HG02610 (cell line): ENCODE data around the gene AHRR.
"Not testable (repeated sequence)": the region's sequence is repeated elsewhere in the genome, so short reads cannot be mapped to it uniquely, and the experiment has no call there.

Experiments
- ATAC-seq: cut with Tn5 transposase; IDR thresholded peaks from one replicate; pipeline ENCODE4 v1.9.1; 2021; ENCODE audit warnings: mild to moderate bottlenecking, moderate library complexity; ENCODE audit not compliant: unreplicated experiment

The AHRR gene

DNA sequence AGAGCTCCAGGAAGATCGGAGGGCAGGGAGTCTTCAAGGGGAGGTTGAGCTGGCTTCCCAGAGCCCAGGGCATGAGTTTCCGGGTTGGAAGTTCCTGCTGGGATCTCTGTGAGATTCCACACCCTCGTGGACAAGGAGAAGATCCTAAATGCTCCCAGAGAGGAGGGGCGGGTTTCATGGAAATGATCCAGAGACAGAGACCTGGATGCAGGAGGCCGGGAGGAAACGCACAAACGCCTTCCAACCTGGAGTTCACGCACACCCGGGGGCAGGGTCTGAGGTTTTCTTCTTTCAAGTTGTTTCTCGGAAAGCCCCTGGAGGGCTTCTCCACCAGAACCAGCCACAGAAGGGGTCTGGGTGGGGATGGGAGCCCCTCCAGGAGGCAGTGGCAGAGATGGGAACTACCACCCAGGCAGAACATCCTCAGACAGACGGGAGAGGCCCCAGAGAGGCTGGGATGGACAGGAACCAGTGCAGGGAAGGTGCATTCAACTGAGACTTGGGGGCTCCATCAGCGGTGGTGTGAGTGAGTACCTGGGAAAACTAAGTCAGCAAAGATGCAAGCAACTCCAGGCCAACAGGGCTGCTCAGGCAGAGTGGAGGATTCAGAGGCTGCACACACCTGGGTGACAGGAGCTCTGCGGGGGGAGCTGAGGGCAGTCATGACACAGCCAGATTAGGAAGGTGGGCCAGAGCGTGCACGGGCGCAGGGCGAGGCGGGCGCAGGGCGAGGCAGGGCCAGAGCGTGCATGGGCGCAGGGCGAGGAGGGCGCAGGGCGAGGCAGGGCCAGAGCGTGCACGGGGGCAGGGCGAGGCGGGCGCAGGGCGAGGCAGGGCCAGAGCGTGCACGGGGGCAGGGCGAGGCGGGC, 69.3 kb downstream of the AHRR start:
- no peak for ATAC-seq

DNA sequence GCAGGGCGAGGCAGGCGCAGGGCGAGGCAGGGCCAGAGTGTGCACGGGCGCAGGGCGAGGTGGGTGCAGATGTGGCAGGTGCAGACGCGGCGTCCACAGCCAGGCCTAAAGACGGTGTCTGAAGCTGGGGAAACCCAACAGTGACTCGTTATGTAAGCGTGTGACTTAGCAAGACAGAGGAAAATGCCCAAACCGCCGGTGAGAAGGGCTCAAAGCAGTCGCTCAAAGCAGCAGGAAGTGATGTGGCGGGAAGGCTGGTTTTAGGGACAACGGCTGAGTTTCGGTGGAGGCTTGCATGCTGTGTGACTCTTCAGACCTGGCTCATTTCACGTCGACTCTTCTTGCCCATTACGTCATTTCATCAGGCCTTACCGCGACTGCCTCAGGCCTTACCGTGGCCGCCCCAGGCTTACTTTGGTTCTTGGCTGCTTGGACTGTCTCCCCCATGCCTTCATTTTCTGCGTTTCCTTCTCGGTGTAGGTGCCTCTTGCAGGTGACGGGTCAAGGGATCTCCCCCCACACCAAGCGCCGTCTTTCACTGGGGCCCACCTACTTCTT, 71.0 kb downstream of the AHRR start:
- peak; percentile 94 for ATAC-seq

DNA sequence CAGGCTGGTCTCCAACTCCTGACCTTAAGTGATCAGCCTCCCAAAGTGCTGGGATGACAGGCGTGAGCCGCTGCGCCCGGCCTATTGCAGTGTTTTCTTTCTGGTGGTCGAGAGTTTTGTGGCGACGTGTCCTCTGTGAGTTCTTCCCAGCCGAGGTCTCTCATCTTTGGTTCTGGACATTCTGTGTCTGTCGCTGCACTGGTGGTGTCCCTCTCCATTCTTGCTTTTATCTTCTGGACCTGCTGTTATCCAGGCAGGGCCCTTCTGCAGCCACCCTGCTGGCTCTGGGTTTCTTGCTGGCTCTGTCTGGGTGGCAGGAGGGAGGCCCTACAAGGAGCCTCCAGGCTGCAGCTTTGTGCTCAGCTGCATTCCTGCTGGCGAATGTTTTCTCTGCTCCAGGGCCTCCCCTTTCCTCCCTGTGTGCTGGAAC, 72.3 kb downstream of the AHRR start:
- no peak for ATAC-seq

DNA sequence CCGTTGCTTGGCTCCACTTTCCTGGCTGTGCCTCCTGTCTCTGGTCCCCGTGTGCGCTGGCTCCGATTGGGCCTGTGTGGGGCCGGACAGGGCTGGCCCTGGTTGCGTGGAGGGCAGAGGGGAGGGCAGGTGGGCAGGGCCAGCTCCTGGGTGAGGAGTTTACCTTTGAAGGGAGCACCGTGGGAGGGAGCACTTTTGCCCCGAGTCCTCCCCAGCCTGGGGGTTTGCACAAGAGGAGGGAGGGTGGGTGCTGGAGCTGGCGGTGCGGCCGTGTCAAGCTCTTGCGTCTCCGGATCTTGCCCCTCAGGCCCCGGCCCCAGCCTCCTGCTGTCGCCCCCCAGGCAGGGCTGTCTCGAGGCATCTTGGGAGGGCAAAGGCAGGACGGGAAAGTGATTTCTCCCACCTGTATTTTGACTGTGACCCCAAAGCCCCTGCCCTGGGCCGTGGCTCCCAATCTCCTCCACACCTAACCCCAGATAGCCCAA, 73.2 kb downstream of the AHRR start:
- no peak for ATAC-seq

DNA sequence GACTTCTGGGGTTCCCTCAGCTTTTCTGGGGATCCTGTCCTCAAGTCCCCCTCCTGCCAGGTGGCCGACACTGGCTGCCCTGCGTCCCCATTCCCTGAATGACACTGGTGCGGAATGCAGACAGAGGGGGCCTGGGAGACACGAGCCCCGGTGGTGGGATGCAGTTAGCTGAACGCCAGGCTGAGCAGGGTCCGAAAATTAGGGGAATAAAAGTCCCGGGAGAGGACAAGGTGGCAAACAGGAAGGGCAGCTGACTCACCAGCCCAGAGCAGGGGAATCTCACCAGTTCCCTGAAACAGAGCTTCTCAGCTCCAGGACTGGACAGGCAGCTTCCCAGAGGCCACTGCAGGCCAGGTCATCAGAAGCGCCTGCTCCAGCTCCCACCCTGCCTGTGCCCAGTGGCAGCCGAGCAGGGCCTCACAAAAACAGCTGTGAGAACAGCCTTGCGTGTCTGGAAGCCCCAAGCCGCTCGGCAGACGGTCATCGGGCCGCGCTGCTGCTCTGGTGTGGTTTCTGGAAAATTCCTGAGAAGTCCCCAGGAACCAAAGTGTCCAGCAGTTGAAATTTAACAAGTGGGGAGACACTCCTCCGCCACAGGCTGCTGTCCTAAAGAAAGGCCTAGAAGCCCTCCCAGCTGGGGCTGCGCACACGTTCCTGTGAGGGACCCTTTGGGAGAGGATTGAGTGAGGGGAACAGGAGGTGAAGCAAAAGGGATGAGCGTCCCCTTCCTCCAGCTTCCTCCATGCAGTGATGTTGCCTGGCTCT, 73.8 kb downstream of the AHRR start:
- ATAC-seq: no peak

DNA sequence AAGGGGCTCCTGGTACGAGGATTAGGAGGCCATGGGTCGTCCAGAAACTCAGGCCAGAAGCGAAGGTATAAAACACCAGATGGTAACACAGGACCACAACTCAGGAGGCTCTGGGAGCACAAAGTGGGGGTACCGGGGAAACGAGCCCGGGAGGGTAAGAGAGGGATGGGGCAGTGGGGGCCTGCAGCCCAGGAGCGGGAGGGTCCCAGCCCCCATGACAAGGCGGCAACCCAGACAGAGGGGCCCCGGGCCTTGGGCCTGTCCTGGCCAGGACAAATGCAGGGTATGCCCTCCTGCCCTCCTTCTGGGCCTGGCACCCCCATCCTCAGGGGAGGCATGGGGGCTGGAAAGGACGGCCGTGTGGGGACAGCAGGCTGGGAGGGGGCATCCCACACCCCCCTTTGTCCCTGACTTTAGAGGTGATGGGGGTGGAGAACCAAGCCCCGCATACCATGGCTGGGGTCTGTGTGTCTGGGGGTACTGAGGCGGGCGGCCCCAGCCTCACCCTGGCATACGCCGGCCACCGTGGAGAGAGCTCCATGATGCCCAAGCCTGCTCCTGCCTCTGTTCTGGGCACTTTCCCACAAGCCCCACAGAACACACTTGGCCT, 74.5 kb downstream of the AHRR start:
- ATAC-seq: no peak

DNA sequence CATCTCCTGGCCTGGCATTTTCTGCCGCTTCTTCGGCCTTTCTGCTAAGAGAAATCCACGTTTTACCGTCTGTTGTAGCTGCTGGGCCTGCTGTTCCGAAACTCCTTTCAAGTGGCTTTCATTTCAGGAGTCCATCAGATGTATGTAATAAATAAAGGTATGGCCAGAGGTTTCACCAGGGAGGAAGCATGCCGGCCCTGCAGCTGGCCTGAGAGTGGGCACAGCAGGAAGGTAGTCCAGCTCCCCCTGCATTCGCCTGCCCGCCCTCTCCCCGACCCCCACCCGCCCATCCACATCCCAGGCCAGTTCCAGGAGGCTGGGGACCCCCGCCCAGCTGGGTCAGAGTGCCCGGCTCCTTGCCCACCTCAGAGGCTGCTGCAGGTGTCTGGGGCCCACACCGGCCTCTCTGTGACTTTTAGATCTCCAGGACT, 75.0 kb downstream of the AHRR start:
- no peak for ATAC-seq

DNA sequence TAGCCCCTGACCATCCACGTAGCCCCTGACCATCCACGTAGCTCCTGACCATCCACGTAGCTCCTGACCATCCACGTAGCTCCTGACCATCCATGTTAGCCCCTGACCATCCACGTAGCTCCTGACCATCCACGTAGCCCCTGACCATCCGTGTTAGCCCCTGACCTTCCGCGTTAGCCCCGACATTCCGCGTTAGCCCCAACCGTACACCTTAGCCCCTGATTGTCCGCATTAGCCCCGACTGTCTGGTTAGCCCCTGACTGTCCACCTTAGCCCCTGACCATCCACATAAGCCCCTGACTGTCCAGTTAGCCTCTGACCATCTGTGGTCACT, 76.6 kb downstream of the AHRR start:
- ATAC-seq: not testable (repeated sequence)

DNA sequence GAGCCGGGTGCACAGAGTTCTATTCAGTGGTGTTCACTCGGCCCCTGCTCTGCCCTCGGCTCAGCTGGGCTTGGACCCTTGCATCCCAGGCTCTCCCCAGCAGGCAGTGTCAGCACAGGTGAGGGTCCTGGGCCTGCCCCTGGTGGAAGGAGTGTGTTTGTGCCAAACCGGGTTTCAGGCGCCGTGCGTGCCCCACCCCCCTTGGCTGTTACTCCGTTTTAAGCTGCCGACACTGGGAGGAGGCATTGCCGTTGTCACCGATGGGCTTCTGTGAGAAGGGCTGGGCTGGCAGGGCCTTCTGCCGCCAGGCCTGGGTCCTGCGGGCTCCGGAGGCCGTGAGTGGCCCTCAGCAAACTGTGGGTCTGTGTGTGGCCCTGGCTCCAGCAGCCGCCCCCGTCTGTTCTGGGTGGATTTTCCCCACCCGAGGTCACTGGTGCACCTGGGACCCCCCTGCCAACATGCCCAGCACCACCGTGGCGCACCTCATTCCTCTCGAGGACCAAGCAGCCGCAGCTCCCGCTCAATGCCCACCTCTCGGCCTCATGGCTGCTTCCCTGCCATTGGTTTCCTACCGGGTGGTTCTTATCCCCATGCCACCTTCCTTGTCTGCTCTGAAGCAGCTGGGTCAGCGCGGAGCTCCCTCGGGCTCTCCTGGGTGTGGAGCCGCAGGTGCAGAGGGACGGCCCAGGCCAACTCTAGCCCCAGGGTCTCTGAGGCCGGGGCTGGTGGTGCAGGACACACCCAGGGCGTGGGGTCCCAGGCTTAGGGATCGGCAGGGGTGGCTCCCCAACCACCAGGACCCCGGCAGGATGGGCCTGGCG, 77.2 kb downstream of the AHRR start:
- no peak for ATAC-seq

DNA sequence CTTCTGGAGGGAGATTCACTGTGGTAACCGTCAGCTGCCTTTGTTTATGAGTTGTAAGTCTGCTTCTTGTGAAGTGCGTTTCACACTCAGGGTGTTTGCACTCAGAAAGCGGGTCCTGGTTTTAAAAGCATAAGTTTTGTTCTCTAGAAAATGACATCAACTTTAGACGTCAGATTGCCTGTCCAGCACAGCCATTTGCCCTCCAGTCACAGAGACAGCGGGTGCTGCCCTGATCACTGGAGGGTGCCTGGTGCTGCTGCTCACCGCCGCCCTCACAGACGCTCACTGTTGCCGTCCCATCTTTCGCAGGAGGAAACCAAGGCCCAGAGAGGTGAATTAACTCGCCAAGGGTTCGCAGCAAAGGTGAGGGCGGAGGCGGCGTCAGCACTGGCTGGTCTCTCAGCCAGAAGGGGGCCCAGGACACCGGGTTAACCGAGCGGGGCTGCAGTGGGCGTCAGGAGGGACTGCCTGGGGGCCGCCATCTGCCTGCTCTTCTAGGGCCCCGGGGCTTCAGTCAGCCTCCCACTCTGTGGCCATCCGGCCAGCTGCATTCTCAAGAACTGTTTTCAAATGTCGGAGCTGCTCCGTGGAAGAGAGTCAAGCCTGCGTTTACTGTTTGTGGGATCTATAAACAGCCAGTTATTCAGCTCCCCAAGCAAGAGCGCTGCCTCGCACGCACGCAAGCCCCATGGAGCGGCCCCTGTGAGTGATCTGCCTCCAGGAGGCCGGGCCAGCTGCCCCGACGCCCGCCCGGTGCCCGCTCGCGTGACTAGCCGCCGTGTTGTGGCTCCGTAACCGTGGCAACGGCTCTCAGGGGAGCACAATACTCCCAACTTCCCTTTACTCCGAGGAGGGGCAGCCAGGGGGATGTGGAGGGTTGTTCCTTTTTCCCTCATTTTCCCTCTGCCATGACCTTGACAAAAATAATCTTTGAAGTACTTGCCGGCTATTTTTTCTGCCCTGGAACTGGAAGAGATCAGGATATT, 78.1 kb downstream of the AHRR start:
- peak; percentile 54 for ATAC-seq

DNA sequence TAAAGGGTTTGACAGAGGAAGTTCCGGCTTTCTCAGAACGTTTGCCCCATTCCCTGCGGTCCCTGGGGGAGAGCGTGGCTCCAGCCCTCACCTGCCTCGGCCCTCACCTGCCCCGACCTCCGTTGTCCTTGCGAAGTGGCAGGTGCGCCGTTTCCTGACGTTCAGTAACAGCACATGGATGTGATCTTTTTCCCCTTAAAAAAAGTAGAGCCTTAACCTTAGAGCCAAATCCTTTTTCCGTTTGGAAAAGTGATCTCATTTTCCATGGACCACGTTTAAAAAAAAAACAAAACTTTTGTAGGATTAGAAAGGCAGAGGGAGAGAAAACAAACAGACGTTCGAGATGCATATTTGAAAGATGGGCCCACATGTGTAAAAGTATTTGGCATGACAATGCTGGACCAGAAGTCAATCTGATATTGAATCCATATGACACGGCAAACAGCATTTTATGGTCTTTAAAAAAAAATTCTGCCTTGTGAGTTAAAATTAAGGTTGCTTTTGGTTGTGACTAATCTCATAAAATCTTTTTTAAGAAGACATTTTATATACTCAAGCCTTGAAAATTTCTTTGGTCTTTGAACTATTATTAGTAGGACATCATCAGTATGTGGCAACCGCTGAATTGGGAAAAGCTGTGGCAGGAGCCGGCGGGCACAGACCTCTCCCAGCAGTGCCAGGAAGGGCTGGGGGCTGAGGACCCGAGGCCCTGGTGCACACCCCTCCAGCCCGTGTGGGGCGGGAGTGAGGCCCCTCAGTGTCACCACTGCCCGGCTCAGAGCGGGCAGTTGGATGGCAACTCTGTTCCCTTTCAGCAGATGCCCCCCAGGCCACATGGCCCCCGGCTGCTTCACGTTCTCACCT, 79.0 kb downstream of the AHRR start:
- no peak for ATAC-seq

DNA sequence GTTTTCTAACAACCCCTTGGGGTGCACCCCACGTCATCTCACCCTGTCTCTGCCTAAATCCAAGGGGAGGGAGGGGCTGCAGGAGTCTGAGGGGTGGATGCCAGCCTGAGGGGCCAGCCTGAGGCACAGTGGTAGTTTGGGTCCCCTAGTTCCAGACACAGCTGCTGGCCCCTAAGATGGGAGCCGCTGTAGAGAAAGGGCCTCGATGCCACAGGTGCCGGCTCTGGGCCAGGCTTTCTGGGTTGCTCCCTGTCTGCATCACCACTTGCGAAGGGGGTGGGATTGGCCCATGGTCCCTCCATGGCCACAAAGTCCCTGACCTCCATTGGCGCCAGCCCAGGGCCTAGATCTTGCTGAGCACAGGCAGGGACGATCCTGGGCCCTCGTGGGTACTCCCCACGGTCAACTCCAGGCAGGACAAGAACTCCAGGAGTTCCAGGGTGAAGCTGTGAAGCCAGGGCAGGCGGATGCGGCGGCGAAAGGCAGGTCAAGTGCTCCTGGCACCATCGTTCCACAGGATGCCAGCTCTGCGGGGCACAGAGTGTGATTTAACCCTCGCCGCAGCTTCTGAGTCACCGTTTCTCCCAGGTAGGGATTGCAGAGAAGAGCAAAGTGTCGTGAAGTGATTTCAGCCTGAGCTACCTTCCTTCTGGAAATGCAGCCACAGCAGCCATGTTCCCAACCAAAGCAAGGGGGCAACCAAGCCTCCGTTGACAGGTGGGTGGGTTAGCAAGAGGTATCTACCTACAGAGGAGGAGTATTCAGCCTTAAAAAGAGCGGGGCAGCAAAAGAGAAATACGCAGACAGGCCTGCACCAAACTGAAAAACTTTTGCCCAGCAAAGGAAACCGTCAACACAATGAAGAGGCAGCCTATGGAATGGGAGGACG, 79.9 kb downstream of the AHRR start:
- ATAC-seq: no peak

DNA sequence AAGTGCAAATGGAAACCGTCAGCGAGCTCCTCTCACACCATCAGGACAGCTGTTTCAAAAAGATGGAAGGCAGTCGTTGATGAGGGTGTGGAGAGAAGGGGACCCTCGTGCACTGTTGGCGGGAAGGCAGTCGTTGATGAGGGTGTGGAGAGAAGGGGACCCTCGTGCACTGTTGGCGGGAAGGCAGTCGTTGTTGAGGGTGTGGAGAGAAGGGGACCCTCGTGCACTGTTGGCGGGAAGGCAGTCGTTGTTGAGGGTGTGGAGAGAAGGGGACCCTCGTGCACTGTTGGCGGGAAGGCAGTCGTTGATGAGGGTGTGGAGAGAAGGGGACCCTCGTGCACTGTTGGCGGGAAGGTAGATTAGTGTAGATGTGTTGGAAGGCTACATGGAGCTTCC, 80.7 kb downstream of the AHRR start:
- not testable (repeated sequence) for ATAC-seq

DNA sequence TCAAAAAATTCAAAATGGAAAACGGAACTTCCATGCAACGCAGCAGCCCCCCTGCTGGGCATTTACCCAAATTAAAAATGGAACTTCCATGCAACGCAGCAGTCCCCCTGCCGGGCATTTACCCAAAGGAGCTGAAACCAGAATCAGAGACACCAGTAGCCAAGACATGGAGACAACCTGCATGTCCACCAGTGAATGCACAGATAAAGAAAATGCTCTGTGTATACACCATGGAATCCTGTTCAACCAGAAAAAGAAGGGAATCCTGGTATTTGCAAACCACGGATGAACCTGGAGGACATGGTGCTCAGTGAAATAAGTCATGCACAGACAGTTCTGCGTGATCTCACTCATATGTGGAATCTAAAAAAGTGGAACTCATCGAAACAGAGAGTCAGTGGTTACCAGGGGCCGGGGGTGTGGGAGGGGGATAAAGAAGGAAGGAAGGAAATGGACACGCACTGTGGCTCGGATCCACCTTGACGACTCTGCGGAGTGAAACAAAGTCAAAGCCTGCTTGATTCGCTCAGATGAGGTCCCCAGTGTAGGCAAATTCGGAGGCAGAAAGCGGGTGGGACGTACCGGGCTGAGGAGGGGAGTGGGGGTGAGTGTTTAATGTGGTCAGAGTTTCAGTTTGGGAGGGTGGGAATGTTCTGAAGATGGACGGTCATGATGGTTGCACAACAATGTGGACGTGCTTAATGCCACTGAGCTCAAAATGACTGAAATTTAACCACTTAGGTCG, 81.3 kb downstream of the AHRR start:
- peak; percentile 81 for ATAC-seq

DNA sequence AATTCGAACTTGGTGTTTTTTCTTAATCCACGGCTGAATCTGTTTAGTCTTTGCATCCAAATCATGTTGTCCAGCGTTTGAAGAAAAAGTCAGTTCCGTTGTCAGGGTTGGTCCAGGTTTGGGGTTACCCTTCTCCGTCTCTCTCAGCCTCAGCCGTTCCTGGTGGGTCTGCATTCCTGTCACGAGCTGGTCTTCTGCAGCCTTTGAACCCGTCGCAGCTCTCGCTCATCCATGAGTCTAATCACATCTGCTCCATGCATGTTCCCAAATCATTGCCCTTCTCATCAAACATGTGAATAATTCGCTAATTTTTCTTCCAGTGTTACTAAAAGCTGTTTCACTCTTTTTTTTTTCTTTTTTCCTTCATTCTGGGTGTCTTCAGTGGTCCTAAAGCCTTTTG, 82.5 kb downstream of the AHRR start:
- ATAC-seq: no peak

DNA sequence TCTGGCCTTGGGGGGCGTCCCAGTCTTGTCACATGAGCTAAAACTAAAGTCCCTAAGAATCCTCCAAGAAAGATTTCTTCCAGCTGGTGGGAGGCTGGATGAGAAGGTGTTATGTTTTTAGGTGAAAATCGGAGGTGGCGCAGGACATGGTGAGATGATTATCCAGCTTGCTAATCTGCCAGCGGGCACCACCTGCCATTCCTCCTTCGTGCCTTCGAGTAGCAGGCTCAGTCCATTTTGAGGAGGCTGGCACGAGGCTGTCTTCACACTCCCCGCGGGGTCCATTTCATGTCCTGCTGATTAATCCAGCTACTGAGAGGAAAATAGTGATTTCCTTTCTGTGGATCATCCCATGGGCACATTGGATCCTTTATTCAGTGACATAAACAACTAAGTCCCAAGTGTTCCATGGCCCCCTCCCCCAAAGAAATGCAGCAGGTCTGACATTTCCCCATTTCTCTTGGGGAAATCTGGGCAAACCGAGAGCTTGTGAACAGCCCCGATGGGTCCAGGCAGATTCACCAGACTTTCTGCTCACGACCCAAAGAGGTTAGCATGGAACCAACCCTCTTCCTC, 83.2 kb downstream of the AHRR start:
- ATAC-seq: no peak
